HG03342 (cell line): Measurements from ENCODE around the gene IL27RA.
A peak's percentile ranks its signal among the peaks of the same experiment; 100 is the strongest.
"Not testable (repeated sequence)": the region's sequence is repeated elsewhere in the genome, so short reads cannot be mapped to it uniquely, and the experiment has no call there.

Experiments
- ATAC-seq: cut with Tn5 transposase; IDR thresholded peaks from one replicate; pipeline ENCODE4 v1.9.1; 2021; ENCODE audit warnings: mild to moderate bottlenecking, moderate library complexity; ENCODE audit not compliant: unreplicated experiment

The IL27RA gene

DNA sequence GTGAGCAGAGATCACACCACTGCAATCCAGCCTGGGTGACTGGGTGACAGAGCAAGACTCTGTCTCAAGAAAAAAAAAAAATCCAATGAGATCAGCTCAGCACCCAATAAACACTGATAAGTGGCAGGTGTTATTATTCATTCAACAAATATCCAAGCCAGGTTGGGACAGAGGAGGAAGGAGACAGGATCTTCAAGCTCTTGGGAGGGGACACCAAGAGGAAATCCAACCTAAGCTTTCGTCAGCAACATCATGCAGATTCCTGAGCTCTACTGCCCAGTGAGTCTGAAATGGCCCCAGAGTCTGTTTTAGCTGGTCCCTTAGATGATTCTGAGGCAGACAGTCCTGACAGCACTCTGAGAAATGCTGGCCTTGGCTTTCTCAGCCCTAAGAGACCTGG lies 33.1 kb upstream of the IL27RA start:
- no peak for ATAC-seq

GRCh38 chr19:13999085-13999484 lies 32.5 kb upstream of the IL27RA start:
- ATAC-seq = no peak

DNA sequence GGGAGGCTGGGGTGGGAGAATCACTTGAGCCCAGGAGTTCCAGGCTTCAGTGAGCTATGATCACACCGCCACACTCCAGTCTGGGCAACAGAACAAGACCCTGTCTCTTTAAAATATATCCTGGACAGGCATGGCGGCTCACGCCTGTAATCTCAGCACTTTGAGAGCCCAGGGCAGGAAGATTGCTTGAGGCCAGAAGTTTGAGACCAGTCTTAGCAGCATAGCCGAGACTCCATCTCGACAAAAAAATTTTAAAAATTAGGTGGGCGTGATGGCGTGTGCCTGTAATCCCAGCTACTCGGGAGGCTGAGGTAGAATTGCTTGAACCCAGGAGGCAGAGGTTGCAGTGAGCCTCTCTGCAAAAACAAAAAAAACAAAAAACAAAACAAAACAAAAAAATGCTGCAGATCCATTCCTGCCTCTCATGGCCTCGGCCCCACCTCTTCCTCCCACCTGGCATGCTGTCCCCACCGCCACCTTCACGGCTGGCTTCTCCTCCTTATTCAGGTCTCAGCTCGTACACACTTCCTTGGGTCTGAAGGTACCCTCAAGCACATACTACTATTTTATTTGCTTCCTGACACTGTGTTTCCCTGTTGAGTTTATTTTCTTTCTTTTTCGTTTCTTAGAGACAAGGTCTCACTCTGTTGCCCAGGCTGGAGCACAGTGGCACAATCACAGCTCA lies 30.7 kb upstream of the IL27RA start:
- ATAC-seq = no peak

DNA sequence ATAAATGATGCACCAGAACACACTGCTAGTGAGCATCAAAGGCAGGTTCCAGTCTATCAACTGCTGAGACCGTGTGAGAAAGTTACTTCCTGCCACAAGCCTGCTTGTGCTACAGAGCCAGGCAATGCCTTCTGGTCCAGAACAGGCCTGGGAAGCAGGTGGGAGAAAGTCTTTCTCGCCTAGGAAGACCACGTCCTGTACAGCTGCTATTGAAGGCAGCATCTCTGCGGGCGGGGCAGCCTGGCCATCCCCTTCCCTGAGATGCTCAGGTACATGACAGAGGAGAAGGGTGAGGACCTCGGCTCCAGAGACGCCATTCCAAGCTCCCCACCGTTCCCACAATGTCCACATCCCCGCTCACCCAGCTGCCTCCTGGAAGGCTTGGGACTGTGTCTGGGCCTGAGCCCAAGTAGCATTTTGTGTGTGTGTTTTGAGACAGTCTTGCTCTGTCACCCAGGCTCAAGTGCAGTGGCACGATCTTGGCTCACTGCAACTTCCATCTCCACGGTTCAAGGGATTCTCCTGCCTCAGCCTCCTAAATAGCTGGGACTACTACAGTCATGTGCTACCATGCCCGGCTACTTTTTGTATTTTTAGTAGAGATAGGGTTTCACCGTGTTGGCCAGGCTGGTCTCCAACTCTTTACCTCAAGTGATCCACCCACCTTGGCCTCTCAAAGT lies 28.9 kb upstream of the IL27RA start:
- no peak for ATAC-seq

GRCh38 chr19:14003251-14004055 lies 28.1 kb upstream of the IL27RA start:
- ATAC-seq = no peak

DNA sequence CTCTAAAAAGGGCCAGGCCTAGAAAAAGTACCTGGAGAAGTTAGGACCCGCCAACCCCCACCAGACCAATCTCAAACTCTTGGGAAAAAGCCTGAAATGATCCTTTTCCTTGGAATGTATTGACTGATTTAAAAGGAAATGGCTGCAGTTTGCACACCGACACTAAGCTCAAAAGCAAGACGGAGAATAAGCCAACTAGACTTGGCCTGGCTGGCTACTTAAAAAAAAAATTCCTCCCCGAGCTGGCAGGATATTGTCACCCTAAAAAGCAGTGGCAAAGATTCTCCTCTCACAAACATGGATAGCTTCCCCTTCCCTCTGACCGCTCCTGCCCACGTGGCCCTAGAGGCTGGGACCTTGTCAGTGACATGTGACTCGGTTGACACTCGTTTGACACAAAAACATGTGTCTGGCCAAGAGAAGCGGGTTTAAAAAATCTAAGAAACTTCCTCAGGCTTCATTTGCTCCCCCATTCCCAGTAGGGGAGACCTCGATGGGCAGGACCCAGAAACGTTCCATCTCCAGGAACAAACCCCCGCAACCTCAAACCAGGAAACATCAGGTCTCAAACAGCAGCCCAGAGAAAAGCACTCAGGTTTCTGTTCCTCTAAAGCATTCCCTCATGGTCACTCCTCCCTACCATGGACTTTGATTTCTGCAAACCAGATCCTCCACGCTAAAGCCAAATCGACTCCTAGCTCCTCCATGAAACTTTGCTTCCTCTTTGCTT lies 26.8 kb upstream of the IL27RA start:
- ATAC-seq = no peak

GRCh38 chr19:14005349-14006084 lies 26.0 kb upstream of the IL27RA start:
- peak; percentile 30 for ATAC-seq

GRCh38 chr19:14006085-14006765 lies 25.3 kb upstream of the IL27RA start, which contains the start of gene RFX1:
Gene RFX1 (minus strand): TSS chr19:14006320. CDS start chr19:13993843, 12,477 bp downstream.
- peak; percentile 64 for ATAC-seq

GRCh38 chr19:14006766-14007562 lies 24.6 kb upstream of the IL27RA start:
- ATAC-seq = peak; percentile 33

- ATAC-seq = no peak
Observed at GRCh38 chr19:14012378-14012915, 19.1 kb upstream of the IL27RA start.

DNA sequence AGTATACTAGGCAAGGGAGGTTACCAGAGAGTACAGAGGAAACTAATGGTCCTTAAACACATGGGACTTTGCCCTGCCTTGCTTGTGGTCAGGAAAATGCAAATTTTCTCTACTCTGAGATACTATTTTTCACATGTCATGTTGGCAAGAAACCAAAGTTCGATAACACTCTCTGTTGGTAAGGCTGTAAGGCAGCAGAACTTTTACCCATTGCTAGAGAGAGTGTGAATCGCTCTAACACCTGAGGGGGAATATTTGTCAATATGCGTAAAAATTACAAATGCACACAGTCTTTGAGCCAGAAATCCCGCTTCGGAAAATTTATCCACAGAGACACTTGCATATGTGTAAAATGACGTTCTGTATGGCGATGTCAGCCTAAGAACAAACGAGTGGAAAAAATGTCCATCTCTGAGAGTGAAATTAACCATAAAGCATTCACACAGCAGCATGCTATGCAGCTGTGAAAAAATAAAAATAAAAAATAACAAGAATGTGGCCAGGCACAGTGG lies 16.0 kb upstream of the IL27RA start:
- ATAC-seq = peak; percentile 78

DNA sequence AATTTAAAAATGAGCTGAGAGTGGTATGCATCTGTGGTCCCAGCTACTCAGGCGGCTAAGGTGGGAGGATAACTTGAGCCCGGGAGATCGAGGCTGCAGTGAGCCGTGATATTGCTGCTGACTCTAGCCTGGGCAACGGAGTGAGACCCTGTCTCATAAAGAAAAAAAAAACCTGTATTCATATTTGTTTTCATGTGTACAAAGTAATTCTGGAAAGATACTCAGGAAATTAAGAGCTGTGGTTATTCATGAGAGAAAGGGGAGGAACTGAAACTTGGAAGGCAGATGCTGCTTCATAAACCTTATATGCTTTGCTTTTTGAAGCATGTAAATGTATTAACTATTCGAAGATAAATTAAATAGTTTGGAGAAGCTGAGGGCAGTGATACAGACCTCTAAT lies 12.5 kb upstream of the IL27RA start:
- no peak for ATAC-seq

- not testable (repeated sequence) for ATAC-seq
Observed at GRCh38 chr19:14019739-14020138, 11.8 kb upstream of the IL27RA start.

DNA sequence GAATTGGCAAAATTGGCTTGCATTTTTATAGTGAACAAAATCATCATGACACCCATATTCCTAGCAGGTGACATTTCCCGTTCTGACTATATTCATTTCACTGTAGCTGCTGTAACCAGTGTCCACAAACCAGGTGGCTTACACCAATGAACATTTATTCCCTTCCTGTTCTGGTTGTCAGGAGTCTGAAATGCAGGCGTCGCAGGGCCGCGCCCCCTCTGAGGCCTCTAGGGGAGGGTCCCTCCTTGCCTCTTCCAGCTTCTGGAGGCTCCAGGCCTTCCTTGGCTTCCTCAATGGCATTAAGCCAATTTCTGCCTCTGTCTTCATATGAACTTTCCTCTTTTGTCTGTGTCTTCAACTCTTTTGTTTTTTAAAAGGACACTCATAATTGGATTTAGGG lies 10.1 kb upstream of the IL27RA start:
- no peak for ATAC-seq

DNA sequence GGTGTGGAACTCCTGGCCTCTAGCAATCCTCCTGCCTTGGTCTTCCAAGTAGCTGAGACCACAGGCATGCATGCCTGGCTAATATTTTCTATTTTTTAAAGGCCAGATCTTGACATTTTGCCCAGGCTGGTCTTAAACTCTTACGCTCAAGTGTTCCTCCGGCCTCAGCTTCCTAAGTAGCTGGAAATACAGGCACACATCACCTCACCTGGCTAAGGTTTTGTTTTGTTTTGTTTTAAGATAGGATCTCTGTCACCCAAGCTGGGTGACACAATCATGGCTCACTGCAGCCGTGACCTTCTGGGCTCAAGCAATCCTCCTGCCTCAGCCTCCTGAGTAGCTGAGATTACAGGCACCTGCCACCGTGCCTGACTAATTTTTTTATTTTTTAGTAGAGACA lies 9.1 kb upstream of the IL27RA start:
- ATAC-seq = no peak

DNA sequence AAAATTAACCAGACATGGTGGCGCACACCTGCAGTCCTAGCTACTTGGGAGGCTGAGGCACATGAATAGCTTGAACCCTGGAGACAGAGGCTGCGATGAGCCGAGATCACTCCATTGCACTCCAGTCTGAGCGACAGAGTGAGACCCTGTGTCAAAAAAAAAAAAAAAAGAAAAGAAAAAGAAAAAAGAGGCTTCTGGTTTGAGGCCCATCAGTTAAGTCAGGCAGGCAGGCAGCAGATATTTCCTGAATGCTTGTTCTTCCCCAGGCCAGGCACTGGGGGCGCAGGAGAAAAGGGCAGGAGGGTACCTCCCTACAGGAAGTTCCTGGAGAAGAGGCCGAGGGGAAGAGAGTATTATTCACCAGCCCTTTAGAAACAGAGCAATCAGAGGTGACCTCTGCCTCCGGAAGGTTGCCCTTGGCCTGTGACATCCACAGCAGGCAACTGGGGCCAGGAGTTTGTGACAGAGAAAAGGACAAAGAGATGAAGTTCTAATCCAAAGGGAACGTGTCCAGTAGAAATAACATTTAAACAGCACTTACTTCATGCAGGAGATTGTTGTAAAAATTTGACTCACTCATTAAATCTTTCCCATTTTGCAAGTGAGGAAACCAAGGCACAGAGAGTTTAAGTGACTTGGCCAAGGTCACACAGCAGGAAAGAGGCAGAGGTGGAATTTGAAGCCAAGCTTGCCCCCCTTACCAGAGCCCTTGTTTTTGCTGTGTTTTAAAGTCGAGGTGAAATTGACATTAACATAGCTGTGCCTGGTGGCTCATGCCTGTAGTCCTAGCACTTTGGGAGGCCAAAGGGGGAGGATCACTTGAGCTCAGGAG lies 7.9 kb upstream of the IL27RA start:
- no peak for ATAC-seq

DNA sequence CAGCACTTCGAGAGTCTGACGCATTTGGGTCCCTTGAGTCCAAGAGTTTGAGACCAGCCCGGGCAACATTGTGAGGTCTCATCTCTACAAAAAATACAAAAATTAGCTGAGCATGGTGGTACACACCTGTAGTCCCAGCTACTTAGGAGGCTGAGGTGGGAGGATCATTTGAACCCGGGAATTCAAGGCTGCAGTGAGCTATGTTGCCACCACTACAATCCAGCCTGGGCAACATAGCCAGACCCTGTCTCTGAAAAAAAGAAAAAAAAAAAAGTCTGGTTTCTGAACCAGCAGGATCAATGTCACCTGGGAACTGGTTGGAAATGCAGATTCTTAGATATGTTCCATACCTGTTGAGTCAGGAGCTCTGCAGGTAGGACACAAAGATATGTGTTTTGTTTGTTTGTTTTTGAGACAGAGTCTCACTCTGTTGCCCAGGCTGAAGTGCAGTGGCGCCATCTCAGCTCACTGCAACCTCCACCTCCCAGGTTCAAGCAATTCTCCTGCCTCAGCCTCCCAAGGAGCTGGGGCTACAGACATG lies 4.8 kb upstream of the IL27RA start:
- ATAC-seq = not testable (repeated sequence)
